ENCODE data around the gene SLC44A5.
"Not testable (repeated sequence)": the region's sequence is repeated elsewhere in the genome, so short reads cannot be mapped to it uniquely, and the experiment has no call there.

Gene SLC44A5

DNA sequence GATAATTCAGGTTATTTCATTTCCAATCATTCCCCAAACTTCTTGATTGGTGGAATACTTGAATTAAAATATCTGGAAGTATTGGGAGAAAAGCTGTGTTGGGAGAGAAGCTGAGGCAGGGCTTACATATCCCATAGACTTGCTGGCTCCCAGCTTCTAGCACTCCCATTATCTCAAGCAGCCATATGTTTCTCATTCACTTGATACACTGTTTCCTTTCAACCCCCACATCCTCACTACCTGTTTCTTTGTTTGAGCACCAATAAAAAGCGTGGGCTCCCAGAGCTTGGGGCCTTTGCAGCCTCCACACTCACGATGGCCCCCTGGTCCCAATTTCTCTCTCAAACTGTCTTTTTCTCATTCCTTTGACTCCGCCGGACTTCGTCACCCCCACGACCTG, 256.6 kb downstream of the SLC44A5 start:
- not testable (repeated sequence) for DNase-seq

DNA sequence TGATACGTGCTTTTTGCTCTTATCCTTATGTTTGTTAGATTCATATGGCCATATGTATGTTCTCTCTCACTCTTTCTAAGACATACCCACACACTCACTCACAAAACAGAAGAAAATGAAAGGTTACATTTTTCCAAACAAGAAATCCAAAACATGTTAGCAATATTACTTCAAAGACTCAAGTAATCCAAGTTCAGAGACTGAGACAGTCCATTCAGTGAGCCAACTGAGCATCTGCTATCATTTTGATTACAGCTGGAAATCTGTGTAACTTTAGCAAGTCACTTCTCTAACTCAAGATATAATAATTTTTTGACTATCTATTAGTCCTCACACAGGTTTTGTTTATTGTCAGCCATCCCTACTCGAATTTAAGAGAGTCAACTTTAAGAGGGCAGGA, 257.9 kb downstream of the SLC44A5 start:
- DNase-seq, result no peak

DNA sequence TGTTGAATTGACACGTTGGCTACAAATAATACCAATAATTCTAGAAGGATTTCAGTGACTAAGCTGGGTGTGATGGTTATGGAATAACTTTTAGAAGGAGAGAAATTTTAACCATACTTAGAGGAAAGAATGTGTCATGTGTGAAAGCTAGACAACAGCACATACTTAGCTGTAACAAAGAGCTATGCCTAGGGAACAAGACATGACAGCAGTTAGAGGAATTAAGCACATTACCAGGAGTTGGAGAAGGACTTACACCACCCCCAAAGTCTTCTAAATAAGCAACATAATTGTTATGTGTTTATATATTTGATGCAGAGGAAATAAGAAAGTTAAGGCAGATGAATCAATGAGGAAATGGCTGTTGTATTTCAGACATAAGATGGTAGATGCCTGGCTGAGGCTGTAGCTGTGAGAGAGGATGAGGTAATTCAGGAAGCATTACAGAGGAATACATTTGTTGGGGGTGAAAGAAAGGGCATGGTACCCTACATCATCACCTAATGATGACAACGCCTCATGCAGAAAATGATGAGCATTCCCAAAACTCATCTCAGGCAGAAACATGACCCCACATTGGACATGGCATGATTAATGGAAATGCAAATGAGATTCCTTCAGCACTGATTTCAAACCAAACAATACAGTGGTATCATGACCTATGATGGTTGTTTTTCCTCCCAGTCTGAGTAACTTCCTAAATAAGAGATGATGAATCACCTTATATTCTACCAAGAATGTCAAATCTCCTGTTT, 265.2 kb downstream of the SLC44A5 start:
- no peak for DNase-seq

DNA sequence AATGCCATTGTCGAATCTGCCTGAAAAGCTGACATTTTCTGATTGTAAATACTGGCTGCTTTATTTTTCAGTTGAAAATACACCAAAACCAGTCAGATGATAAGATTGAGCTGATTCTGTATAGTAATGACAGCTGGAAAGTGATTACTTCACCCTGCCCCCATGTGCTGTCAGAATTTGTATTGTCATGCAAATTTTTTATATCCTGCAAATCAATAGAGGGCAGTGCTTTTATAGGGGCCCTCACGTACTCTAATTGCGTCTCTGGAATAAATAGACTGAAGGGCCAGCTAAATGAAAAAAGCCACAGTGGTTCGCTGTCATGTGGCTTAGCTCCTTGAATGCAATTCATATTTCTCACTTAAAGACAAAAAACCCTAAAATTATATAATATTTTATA, 268.1 kb downstream of the SLC44A5 start:
- no peak for DNase-seq

DNA sequence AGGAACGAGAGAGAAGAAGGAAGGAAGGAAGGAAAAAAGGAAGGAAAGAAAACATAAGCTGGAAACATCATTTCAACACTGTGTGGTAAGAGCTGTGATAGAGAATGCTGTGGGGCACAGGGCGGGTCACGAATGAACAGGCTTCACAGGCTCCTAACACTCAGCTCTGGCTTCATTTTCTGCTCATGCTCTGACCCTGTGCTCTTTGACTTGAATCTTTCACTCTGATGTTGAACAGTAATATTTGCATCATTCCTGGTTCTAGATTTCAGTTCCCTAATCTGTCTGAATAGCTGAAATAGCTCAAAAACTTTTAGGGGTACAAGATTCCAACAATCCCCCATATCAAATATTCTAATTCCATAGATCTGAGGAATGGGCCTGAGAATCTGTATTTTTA, 269.4 kb downstream of the SLC44A5 start:
- no peak for DNase-seq

DNA sequence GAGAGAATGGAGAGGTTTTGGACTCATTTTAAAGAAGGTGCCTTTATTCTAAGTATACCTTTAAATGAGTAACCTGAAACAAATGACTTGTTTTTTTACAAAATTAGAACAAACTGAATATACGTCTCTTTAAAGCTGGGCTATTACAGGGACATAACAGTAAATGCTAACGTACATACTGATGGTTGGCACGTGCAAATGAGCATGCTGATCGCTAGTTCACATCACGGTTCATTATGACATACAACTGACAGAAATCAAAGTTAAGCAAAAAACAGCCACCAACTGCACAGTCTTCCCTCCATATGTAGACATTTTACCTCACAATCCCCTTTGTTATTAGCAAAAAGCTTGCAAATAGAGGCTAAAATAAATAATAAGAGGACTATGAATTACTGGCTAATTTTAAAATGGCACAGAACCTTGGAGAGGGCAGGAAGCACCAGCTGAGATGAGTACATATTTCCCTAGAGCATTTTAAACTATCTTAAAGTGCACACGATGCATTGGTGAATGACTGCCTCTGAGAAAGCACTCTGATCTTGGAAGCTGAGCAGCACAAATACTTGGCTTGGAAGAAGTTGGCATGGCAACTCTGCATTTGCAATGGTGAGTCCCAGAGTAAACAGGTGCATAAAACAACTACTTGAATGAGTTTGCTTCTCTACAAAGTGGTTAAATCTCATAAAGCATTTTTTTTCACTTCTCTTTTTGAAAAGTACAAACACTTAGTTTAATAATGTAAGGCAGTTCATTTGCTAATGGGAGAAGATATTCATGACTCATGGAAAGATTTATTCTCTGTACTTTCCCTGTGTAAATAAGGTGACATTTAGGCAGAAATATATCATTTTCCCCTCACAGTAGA, 272.1 kb downstream of the SLC44A5 start:
- no peak for DNase-seq

DNA sequence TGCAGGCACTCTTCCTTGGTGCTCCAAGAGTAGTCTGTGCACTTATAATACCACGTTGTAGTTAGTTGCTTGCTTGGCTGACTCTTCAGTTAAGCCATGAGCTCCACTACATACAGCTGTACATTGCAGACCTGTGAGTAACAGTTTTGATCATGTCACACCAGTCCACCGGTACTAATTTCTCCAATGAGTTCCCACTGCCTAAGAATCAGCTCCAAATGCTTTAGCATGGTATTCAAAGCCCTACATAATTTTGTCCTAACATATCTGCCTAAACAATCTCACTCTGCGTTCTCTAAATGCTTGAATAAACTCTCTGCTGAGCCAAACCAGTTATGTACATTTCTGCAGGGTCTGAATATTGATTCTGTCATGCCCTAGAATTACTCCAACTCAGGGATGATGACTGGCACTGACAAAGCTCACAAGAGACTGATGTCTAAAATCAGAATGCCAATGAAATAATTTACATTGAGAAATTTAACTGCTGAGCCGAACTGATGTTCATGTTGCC, 276.0 kb downstream of the SLC44A5 start:
- no peak for DNase-seq

DNA sequence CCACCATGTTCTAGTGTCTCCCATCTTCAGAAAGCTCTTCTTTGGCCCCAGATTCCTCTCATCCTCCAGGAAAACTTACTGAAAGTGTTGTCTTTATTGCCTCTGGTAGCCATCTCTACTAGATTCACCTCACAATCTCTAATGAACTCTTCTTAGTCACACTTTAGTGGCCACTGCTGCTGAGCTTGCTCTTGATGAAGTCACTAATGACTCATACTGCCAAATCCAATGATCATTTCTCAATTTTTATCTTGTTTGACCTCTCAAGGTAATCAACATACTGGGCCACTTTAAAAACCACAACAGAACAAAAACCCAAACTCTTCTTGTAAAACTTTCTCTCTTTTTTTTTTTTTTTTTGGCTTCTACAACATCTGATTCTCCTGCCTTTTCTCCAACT, 280.3 kb downstream of the SLC44A5 start:
- DNase-seq, result no peak

DNA sequence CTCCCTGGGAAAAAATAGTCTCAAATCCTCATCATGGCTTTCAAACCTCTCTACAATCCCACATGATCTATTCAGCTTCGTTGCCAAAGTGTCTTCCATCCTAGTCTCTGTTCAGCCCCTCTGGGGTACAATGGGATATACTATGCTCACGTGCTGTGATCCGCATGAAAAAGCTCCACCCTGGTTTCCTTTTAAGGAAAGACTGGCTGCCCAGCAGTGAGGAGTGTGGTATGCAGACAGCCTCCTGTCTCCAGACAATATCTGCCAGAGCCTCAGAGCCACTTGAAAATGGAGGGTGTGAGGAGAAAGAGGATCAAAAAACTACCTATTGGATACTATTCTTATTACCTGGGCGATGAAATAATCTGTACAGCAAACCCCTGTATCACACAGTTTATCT, 282.2 kb downstream of the SLC44A5 start:
- DNase-seq, result no peak

DNA sequence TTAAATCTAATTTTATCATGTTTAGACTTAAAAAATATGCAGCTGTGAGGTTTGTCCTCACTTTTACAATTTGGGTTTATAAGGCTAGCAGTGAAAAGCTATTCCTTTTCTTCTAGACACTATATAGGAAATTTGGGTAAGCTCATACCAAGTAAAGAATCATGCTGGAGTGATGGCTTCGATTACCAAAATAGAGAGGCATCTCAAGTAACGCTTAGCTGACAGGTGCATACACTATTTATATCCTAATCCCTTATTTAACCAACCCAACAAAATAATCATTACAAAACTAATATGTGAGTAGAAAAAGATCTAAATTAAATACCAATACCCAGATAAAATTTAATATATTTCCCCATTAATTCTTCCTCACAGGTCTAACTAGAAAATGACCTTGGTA, 283.5 kb downstream of the SLC44A5 start:
- DNase-seq, result no peak

DNA sequence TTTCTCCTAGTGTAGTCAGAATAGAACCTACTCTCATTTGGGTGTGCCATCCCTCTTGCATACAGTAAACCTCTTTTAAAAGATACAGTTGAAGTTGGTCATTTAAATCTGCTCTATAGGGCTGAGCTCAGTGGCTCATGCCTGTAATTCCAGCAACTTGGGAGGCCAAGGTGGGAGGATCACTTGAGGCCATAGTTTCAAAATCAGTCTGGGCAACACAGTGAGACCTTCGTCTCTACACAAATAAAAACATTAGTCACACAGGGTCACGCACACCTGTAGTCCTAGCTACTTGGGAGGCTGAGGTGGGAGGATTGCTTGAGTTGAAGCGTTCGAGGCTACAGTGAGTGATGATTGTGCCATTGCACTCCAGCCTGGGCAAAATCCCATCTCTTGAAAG, 292.9 kb downstream of the SLC44A5 start:
- no peak for DNase-seq

DNA sequence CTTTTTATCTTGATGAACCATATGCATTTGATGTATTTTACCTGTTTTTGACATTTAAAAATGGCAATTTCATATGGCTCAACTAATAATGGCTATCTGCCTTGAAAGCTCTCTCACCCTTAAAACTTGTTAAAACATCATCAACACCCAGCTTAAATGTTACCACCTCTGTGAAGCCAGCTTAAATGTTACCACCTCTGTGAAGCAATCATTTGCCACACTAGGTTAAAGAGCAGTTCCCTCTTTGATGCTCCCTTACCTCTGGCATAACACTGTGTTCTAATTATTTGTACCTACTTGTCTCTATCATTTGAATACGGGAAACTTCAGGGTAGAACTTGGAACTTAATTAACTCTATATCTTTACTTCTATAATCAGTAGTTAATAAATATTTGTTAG, 294.7 kb downstream of the SLC44A5 start:
- DNase-seq, result no peak

DNA sequence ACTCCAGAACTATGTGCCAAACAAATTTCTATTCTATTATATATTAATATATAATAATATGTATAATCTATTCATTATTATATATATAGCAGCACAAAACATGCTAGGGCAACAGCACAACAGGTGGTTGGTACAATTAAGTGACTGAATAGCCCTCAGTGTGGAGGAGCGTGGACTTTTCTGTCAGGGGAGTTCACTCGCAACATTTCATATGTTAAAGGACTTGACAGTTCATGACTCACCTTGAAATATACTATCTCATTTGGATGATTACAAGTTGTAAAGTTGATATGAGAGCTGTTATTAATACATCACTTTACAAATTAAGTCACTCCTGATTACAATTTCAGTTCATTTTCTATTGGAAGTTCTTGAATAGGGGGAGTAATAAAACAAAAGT, 298.3 kb downstream of the SLC44A5 start:
- no peak for DNase-seq

DNA sequence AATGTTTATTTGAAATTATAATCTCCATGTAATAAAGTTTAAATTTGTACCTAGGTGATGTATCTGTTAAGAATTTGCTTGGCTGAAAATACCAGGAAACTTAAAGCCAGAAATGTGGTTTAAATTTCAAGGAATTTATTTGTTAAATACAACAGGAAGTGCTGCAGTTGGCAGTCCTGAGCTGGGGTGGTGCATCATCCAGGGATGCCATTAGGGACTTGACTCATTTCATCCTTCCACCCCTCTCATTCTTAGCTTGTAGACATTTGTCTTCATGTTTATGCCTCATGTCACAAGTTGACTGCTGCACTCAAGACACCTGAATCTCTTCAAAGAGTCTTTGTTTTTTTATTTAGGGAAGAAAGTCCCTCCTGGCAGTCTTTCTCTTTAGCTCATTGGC, 300.8 kb downstream of the SLC44A5 start:
- DNase-seq, result no peak

DNA sequence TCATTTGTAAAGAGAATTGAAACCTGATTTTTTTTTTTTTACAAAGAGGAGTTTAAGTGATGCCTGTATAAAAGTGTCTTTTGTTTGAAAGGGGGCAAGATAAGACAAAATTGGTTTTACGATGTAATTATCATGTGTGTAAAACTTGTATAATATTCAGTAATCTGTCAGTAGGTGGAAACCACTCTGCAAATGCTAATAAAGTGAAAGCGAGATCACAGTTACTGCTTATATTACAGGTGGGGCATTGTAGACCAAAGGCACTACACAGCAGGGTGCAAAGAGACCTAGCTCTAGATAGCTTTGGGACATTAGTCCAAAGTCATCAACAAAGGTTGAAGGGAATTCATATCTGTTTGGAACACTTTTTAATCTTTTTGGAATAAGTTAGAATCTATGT, 302.5 kb downstream of the SLC44A5 start:
- no peak for DNase-seq

DNA sequence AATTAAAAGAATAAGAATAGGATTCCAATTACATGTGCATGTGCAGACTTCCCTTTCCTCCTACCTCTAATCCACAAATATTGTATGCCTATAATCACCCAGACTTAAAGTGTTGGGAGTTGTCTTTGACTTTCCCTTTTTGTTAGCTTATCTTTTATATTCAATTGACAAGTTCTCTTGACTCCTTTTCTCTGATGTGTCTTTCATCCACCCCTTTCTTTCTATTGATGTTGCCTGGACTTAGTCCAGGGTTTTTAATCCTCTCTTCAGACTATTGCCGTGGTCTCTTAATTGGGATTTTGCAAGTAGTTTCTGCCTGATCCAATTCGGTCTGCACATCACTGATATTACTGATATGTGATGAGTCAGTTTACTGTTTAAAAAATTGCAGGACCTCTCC, 305.9 kb downstream of the SLC44A5 start:
- no peak for DNase-seq

DNA sequence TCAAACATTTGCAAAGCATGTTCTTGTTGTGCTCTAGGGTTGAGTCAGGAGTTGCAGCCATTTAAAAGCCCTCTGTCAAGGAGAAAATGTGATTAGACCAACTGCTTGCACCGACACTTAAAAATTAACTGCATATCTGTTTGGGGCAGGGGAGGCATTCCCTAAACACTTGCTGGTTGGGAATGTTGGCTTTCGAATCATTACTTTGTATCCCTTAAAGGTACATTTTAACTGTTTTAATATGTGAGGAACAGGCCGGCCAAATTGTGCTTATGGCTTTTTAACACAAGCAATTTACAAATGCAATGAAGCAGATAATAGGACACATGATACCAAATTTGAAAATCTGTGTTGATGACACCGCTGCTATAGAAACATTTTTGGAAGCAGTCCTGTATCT, 317.6 kb downstream of the SLC44A5 start:
- no peak for DNase-seq

DNA sequence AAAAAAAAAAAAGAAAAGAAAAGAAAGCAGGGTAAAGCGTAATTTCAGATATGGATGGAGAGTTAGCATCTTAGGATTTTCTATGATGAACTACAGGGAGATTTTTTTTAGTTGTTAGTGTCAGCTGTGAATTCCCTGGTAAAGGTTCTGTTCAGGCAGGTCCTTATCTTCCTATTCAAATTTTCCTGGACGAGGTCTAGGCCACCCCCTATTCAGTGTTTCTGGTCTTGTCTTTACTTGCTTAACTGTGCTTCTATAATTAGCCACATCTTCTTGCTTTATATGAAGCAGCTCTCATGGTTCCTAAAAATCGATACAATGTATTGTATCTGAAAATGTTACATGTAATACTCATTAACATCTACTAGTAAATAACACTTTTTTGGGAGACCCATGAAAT, 318.9 kb downstream of the SLC44A5 start:
- no peak for DNase-seq

DNA sequence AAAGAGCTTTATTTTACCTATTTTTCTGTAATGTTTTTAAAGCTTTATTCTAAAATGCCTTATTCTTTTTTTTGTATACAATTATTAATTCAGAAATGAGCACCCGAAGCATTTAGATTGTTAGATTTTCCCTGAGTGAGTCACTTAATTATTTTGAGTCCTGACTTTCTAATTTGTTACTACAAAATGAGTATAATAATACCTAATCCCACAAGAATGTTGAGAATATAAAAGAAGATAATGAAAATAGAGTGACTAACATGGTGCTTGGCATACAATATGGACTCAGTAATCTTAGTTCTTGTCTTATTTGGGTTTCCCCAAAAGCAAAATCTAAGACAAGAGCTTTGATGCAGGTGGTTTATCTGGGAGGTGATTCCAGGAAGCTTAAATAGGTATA, 334.5 kb downstream of the SLC44A5 start:
- no peak for DNase-seq

DNA sequence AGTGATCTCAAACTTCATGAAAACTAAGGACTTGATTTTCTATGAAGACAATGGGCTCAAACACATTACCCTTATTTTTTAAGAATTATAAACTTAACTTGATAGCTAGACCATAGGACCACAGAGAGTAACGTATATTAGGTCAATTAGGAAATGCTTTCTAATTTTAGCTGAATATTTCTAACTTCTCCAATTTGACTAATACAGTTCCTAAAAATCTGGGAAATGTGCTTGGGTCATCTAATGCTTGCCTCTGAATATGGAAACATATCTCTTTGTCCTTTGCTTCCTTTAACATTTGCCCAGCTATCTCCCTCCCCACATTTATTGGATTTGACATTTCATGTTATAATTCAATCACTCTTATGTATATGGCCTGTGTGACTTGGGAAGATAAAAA, 335.3 kb downstream of the SLC44A5 start:
- DNase-seq, result no peak

DNA sequence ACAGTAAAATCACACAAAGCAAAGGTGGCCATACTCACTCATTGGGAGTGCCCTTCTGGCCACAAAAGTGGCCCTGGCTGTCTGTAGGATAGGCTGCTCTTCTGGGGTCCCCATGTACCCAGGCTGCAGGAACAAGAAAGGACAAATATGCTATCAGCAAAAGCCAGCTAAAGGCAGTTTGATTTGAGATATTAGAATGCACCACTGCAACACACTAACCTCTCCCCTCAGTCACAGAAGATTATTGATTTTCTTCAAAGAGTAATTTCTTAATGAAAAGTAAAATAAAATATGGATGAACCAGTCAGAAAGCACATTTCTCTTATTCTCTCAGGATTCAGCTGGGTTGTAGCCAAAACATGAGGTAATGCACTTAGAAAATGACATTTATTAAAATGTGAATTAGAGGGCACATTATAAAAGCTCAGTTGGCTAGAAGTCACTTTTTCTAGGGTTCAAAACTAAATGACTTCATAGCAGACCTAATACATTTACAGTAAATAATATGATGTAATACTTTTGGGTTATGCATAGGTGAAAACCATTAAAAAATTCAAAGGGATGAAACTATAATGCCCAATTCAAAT, 335.9 kb downstream of the SLC44A5 start:
- no peak for DNase-seq

DNA sequence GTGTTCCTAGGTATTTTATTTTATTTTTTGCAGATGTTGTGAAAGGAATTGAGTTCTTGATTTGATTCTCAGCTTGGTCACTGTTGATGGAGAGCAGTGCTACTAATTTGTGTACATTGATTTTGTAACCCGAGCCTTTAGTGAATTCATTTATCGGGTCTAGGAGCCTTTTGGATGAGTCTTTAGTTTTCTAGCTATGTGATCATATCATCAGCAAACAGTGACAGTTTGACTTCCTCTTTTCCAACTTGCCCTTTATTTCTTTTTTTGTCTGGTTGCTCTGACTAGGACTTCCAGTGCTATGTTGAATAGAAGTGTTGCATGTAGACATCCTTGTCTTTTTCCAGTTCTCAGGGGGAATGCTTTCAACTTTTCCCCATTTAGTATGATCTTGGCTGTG, 337.8 kb downstream of the SLC44A5 start:
- DNase-seq, result no peak

DNA sequence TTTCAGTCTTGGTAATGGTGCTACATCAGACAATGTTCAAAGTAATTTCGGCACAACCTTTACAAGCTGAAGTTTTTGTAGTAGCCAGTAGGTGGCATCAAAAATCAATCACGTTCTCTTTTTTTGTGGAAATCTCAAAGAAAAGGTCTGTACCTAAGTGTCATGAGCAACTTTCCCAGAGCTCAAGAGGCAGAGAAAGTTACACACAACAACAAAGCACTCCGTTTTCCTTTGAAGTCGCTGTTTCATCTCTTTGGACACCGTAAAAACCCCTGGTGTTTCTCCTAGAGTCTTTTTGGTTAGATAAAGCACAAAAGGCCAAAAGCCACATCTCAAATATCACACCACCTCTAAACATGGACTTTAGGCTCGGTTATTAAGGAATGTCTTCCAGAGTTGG, 345.1 kb downstream of the SLC44A5 start:
- DNase-seq, result no peak

DNA sequence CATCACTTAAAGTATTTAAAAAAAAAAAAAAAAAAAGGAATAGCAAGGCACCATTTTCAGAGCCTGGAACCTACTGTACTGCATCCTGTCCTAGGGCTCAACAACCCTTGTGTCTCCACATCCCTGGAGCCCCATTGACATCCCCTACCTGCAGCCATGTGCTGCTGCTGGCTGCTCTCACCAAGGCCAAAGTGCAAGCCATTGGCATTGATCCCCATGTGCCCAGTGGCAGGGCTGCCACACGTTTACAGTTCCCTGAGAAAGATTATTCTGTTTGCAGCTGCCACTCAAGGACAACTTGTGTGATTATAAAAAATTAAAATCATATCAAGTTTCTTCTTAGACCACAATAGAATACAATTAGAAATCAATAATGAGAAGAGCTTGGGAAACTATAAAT, 346.8 kb downstream of the SLC44A5 start:
- DNase-seq, result no peak

Data from stimulated activated CD4-positive, alpha-beta T cell treated with anti-CD3 and anti-CD28 coated beads, Interleukin-1b, Interleukin-23, amount 100 ng/mL, for 48 hours (primary cell).